Nucleus accumbens (tissue), 56 donors: ENCODE measurements around the gene TTC12.

Source experiments
- DNase-seq, 56 donors: peaks; one replicate each; lab custom pipeline; 2025; lab: John Stamatoyannopoulos, UW

The TTC12 gene

DNA sequence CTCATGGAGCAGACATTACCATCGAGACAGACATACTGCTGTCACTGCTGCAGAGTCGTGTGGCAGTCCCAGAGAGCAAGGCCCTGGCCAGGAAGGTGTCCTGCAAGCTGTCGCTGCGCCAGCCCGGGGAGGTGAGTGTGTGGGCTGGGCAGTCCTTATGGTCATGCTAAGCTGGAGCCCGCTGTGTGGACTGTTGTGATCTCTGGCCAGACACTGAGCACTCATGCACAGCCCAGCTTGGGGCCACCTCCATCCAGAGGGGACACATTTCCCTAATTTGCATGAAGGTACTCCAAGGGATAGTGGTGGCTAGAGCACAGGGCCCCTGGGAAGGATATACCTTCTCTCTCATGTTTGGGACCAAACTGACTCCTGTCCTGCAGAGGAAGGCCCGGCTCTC is 82.8 kb downstream of the TTC12 start:
- DNase-seq, result no peak

DNA sequence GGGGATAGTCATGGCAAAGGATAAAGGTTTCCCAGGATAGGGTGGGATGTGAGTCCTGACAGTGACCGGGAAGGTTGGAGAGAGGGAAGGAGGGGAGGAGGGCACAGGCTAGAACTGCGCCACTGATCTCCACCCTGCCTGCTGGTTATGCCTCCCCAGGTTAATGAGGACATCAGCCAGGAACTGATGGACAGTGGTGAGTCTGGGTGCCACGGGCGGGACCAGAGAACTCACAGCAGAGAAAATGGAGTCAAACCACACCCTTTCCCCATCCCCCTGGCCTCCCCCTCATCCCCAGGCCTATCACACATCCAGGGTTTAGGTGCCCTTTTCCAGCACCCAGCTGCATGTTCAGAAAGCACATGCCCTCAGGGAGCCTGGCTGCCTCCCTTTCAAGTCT is 83.4 kb downstream of the TTC12 start:
- no peak for DNase-seq

DNA sequence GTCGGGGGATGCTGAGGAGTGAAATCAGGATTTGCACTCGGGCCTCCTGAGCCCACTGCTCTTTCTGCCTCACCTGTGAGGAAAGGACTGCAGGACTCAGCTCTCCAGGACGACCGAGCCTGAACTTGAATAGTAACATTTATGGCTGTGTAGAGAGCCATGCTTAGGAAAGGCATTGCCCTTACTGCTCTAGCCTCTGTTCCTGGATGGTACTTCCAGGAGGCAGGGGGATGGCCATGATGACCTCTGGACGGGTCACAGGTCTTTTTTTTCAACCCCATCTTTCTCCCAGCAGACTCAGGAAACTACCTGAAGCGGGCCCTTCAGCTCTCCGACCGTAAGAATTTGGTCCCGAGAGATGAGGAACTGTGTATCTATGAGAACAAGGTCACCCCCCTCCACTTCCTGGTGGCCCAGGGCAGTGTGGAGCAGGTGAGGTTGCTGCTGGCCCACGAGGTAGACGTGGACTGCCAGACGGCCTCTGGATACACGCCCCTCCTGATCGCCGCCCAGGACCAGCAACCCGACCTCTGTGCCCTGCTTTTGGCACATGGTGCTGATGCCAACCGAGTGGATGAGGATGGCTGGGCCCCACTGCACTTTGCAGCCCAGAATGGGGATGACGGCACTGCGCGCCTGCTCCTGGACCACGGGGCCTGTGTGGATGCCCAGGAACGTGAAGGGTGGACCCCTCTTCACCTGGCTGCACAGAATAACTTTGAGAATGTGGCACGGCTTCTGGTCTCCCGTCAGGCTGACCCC is 84.5 kb downstream of the TTC12 start:
- no peak for DNase-seq

DNA sequence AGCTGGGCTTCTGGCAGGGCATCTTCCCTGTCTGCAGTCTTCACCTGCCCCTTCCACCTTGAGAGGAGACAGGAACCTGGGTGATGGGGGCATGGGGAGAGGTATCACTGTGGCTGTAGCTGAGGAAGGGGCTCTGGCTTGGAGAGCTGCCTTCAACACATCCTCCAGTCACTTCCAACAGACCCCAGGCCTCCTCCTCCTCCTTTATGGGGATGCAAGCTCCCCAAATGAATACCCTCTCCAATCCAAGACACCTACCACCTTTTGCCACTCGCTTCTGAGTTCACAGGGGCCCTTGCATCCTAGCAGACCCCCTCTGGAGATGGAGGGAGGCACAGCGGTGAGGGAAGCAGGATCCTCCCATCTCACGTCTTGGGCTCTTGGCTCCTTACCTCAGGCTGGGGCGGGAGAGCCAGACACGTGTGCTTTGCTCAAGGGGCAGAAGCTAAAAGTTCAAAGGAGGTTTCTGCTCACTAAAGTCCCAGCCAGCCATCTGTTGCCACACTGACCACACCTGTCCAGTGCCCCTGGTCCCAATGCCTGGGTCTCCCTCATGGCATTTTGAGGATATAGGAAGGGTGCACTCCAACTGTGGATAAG is 86.3 kb downstream of the TTC12 start:
- DNase-seq, result no peak

DNA sequence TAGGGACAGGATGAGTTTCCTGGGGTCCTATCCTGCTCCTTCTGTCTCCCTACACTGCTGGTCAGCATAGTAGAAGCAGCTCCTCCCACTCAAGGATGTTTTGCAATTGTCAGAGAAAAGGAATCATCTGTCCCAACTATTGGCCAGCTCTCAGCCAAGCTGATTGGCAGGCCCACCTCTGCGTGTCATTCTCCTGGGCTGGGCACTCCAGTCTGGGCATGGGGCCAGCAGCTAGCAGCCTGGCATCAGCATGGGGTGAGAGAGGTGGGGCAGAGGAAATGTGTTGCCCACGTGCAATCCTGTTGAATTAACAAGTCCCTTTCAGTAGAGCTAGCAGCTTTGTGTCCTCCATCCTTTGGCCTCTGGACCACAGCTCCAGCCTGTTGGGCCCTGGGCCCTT is 87.3 kb downstream of the TTC12 start:
- peak in 26 of 56 donors; percentile 11 to 69 (median 28) for DNase-seq

DNA sequence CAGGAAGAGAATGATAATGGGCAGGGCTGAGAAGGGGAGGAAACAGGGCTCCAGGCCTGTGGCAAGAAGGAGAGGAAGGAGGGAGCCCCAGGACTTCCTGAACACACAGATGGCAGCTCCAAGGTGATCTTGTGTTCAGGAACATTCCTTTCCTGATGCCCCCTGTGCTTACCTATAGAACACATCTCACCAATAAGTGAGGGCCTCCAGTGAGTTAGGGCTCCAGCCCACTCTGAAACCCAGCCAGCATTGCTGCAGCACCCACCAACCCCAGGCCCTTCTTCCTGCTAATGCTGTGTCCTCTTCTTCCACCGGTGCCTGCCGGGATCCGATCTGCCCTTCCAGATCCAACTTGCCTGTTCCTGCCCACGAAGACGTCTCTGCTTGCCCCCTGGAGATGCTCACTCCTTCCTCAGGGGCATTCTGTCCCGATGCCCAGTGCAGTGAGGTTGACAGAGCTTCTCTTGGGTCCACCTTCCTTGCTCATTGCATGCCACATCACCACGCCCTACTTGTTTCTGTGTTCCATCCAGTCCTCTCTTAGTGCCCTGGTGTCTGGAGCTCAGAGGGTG is 90.6 kb downstream of the TTC12 start:
- no peak for DNase-seq

DNA sequence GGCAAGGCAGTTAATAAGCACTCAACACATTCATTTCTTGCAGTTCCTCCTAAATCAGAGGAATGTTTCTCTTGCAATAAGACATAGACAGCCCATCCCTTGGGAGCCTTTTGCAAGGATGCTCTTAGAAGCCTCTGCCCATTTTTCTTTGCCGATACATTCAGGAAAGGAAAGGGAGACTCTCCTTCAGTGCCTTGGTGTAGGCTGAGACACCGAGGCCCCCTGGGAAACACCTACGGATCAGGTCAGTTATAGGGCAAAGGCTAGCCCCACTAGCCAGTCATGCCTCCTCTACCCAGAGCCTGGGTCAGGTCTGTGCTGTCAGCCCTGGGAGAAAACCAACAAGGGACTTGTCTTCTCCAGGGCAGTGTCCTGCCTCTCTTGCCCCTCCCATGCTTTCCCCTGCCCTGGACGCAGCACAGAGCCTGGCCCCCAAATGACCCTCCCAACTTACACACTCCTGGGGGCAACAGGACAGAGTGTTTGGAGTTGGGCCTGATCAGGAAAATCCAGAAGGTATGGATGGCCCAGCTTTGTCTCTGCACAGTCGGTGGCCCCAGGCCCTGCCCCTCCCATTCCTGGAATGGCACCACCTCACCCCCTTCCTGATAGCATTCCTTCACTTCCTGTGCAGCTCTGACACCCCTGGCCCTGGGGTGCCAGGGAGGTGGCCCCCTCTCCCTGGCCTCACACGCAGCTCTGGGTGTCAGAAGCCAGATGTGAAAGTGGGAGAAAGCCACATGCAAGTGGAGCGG is 91.5 kb downstream of the TTC12 start:
- no peak for DNase-seq

DNA sequence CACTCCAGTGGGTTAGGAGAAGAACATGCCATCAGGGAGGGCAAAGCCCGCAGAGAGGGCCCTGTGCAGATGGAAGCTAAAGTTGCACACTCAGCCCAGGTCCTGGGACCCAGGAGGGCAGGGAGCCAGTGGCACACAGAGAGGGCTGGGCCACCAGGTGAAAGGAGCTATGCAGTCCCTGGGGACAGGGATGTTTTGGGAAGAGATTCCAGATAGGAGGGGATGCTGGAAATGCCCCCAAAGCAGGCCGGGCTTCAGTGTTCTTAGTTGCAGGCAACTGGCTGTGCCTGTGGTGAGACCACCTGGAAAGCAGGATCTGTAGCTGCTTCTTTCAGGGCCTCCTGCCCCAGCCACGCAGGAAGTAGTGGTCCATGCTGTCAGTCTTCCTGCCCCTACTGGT is 92.8 kb downstream of the TTC12 start:
- no peak for DNase-seq

DNA sequence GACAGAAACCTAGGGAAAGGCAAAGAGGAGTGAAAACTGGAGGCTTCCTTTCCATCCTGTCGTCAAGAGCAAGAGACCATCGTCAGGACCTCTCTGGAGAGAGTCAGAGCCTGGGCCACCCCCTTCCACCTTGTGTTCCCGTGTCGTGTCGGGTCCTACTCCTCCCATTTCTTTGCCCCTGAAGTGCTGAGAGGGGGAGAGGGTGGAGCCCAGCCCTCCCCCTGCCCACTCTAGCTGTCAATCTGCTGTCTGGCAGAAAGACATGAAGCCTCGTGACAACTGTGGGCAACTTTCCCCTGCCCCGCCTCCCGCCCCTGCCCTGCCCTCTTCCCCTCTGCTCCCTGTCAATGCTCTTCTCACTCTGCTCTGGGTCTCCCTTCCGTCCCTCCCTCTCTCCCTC is 93.8 kb downstream of the TTC12 start:
- DNase-seq, result peak in 4 of 56 donors; percentile 10 to 28 (median 20)

DNA sequence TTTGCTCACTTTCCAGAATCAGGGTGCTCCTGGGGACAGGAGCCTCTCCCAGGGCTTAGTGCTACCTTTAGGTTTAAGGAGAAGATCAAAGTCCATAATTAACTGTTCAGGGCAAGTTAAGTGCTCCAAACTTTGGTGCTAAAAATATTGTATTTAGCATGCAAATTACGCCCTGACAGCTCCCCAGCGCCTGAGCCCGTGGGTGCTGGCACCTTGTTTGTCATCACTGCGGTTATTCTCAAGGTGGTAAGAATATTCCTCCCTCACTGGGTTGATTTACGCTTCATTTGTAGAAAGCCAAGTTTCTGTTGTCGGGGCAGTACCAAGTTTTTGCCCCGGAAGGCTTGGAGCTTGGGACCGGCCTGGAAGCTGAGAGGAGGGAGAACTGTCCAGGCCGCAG is 94.5 kb downstream of the TTC12 start:
- DNase-seq, result peak in 8 of 56 donors; percentile 9 to 52 (median 28)

DNA sequence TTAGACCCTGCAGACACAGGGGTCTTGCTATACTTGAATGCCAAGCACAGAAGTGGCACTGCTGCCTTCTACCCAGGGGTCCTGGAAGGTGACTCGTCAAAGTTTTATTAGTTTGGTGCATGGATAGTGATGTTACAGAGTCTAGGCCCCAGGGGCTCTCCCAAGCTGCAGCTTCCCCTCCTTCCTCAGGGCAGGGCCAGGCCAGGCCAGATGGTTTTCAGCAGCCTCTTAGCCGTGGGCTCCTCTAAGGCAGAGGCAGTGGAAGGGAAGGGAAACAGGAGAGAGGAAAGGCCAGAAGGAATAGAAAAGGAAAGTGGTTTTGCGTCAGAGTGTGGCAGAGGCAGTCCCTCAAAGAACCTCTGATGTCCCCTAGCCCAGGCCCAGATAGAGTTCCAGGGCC is 95.1 kb downstream of the TTC12 start:
- DNase-seq, result no peak

DNA sequence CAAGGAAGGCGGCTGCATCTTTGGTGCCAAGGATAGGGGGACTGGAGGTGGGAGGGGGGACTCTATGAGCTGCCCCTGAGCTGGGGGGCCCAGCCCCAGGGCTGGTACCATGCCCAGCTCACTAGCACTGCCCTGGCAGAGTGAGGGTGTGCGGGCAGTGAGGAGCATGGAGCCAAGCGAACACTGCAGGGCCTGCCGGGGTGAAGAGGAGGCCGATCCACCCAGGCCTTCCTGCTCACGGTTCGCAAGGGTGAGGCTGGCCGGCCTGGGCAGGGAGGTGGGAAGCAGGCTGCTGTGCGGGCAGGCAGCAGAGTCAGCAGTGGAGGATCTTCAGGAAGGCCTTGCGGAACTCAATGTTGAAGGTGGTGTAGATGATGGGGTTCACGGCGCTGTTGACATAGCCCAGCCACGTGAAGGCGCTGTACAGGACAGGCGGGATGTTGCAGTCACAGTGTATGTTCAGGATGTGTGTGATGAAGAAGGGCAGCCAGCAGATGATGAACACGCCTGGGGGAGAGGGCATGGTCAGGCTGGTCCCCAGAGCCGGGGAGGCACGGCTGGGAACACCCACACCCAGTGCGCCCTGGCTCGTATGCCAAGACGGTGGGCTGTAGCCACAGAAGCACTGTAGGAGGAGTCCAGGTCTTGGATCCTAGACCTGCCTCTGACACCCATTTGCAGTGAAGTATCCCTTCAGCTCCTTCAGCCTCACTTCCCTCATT is 96.2 kb downstream of the TTC12 start:
- no peak for DNase-seq

DNA sequence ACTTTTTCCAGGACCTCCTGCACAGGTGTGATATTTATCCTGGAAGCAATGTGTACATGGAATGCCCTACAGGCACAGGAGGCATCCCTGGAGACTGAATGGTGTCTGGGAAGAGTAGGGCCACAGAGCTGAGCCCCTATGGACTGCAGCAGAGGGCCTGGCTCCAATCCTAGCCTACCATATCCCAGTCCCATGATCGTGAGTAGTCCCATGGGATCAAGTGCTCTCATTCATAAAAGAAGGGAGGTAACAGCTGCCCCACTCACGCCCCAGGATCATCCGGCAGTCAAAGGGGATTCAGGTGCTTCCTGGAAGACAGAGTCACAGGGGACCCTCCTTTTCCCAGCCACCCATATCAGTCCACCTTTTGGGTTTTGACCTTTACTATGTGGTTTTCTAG is 97.2 kb downstream of the TTC12 start:
- no peak for DNase-seq

DNA sequence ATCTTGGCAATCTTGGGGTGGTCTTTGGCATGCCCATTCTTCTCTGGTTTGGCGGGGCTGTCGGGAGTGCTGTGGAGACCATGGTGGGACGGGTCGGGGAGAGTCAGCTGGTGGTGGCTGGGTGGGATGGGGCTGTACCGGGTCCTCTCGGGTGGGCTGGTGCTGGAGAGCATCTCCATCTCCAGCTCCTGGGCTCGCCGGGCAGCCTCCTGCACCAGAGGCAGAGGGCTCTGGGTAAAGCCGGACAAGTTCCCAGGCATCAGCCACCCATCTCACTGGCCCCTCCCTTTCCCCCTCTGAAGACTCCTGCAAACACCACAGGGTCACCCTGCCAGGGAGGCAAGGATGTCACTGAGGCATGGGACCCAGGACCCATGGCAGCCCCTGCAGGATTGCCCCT is 98.3 kb downstream of the TTC12 start:
- DNase-seq, result no peak

DNA sequence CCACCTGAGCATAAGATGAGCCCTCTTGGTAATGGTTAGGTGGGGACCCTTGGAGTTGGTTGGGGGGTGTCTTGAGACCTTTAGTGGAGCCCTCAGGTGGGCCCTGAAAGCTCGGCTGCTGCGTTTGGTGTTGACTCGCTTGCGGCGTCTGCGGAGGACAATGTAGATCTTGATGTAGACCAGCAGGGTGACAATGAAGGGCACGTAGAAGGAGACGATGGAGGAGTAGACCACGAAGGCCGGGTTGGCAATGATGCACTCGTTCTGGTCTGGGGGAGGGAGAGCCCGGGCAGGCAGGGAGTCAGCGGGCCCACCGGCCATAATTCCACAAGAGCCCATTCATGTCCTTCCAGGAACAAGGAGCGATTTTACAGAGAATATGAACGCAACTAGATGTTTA is 101.0 kb downstream of the TTC12 start:
- DNase-seq, result no peak
